Neural cell (in vitro differentiated cells): ENCODE measurements around the gene KDELR1.

Experiments used
- EZH2 ChIP-seq: fragments of 200-600, 300-800 bp; shearing (Covaris generic), sonication (generic); IDR thresholded peaks from 2 replicates; pipeline ENCODE4 v1.6.1; 2014; ENCODE audit warnings: antibody characterized with exemption, low read length, borderline replicate concordance, mild to moderate bottlenecking; ENCODE audit not compliant: insufficient read depth, poor library complexity, severe bottlenecking
- MXI1 ChIP-seq: fragments of 450-650 bp; conservative IDR thresholded peaks from 2 replicates; pipeline ENCODE4 v1.6.1; 2014; ENCODE audit warnings: antibody characterized with exemption, mild to moderate bottlenecking; ENCODE audit not compliant: poor library complexity, severe bottlenecking
- POLR2AphosphoS5 ChIP-seq: IDR thresholded peaks from 2 replicates; pipeline ENCODE4 v1.6.1; 2012
- RAD21 ChIP-seq: fragments of 450-650 bp; conservative IDR thresholded peaks from 2 replicates; pipeline ENCODE4 v1.6.1; 2014; ENCODE audit warnings: antibody characterized with exemption, mild to moderate bottlenecking, moderate library complexity
- REST ChIP-seq: IDR thresholded peaks from 2 replicates; pipeline ENCODE4 v1.6.1; 2012; ENCODE audit warnings: borderline replicate concordance
- SMC3 ChIP-seq: fragments of 450-650 bp; conservative IDR thresholded peaks from 2 replicates; pipeline ENCODE4 v1.6.1; 2014; ENCODE audit warnings: antibody characterized with exemption, mild to moderate bottlenecking, moderate library complexity; ENCODE audit not compliant: poor library complexity
- TAF1 ChIP-seq: IDR thresholded peaks from 2 replicates; pipeline ENCODE4 v1.6.1; 2012; ENCODE audit warnings: low read depth
- TF ChIP-seq, protein P1 (sequence below): fragments of 450-650 bp; IDR thresholded peaks from 2 replicates; pipeline ENCODE4 v1.5.1; 2014; ENCODE audit warnings: antibody characterized with exemption, mild to moderate bottlenecking, moderate library complexity; ENCODE audit not compliant: poor library complexity, severe bottlenecking

DNA sequence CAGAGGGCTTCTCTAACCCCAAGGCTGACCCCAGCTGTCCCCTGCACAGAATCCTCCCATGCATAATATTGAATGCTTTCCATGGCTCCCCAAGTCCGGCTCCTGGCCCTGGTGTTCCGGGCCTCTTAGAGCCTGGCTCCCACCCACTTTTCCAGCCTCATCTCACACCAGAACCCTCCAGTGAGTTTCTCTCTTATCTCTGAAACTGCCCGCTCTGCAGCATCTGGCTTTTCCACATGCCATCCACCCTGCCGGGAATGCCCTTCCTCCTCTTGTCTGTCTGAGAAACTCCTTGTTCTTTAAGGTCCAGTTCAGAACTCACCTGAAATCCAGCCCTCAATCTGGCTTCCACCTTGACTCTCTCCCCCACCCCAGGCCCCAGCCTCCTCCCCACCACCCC lies 20.4 kb downstream of the KDELR1 start:
- TF ChIP-seq, protein P1, sequence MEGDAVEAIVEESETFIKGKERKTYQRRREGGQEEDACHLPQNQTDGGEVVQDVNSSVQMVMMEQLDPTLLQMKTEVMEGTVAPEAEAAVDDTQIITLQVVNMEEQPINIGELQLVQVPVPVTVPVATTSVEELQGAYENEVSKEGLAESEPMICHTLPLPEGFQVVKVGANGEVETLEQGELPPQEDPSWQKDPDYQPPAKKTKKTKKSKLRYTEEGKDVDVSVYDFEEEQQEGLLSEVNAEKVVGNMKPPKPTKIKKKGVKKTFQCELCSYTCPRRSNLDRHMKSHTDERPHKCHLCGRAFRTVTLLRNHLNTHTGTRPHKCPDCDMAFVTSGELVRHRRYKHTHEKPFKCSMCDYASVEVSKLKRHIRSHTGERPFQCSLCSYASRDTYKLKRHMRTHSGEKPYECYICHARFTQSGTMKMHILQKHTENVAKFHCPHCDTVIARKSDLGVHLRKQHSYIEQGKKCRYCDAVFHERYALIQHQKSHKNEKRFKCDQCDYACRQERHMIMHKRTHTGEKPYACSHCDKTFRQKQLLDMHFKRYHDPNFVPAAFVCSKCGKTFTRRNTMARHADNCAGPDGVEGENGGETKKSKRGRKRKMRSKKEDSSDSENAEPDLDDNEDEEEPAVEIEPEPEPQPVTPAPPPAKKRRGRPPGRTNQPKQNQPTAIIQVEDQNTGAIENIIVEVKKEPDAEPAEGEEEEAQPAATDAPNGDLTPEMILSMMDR: no peak
- TF ChIP-seq POLR2AphosphoS5 (no peak), RAD21 (no peak), REST (no peak), EZH2 (no peak), TAF1 (no peak), MXI1 (no peak), SMC3 (no peak)
